HepG2 (cell line): Measurements from ENCODE around the gene ADAMTS12. TPM values are rescaled to one million over a fixed set of nuclear protein-coding genes. Genes with fewer than 3 reads are reported as not detected.

Experiments
- BRF2 ChIP-seq: sonication (generic); formaldehyde crosslinking; IDR thresholded peaks from 2 replicates; pipeline ENCODE4 v1.8.1; 2022; ENCODE audit warnings: mild to moderate bottlenecking, missing genetic modification reagents
- DDIT3 ChIP-seq: sonication (generic); formaldehyde crosslinking; IDR thresholded peaks from 2 replicates; pipeline ENCODE4 v1.4.0; 2020; ENCODE audit warnings: mild to moderate bottlenecking, missing genetic modification reagents
- HDAC2 ChIP-seq: sonication (generic); formaldehyde crosslinking; IDR thresholded peaks from 2 replicates; pipeline ENCODE4 v1.4.0; 2020; ENCODE audit warnings: missing genetic modification reagents
- HMGXB3 ChIP-seq: sonication (generic); formaldehyde crosslinking; IDR thresholded peaks from 2 replicates; pipeline ENCODE4 v1.4.0; 2020; ENCODE audit warnings: missing genetic modification reagents, borderline replicate concordance
- PATZ1 ChIP-seq: sonication (generic); formaldehyde crosslinking; IDR thresholded peaks from 2 replicates; pipeline ENCODE4 v1.4.0; 2020; ENCODE audit warnings: missing genetic modification reagents
- THAP8 ChIP-seq: sonication (generic); formaldehyde crosslinking; IDR thresholded peaks from 2 replicates; pipeline ENCODE4 v1.5.1; 2020; ENCODE audit warnings: missing genetic modification reagents, mild to moderate bottlenecking, borderline replicate concordance
- ZNF460 ChIP-seq: sonication (generic); formaldehyde crosslinking; IDR thresholded peaks from 2 replicates; pipeline ENCODE4 v1.5.1; 2020; ENCODE audit warnings: missing genetic modification reagents, mild to moderate bottlenecking, borderline replicate concordance
- ZNF605 ChIP-seq: sonication (generic); formaldehyde crosslinking; IDR thresholded peaks from 2 replicates; pipeline ENCODE4 v1.8.0; 2022; ENCODE audit warnings: mild to moderate bottlenecking, missing genetic modification reagents
- ZNF768 ChIP-seq: sonication (generic); formaldehyde crosslinking; IDR thresholded peaks from 2 replicates; pipeline ENCODE4 v1.4.0; 2020; ENCODE audit warnings: missing genetic modification reagents
- polyA plus RNA-seq, 8 experiments: library from polyadenylated mRNA; depleted of rRNA in 3 of 8; stranded (reverse) in 7 of 8; unstranded in 1 of 8; fragments of >200 nt; fragmentation: Illumina TruSeq in 4 of 8; extraction: Trizol in 4 of 8; gene quantifications; 2 replicates each; pipeline versions ENCODE4 v1.2.1 to v1.2.3, GENCODE V29; 2011 to 2016; ENCODE audit warnings: low read depth in 4 of 8, missing spikeins in 1 of 8, mixed read lengths in 1 of 8; ENCODE audit not compliant: insufficient read depth in 1 of 8
- total RNA-seq, 5 experiments: library from RNA; depleted of rRNA; stranded (reverse); fragments of >200 nt; fragmentation: Illumina TruSeq; extraction: Trizol; gene quantifications; 2 replicates each; pipeline ENCODE4 v1.2.3, GENCODE V29; 2016; ENCODE audit warnings: low read depth in 1 of 5
- TF ChIP-seq, protein P1 (sequence below): sonication (generic); formaldehyde crosslinking; IDR thresholded peaks from 2 replicates; pipeline ENCODE4 v1.5.1; 2020; ENCODE audit warnings: missing genetic modification reagents, mild to moderate bottlenecking, borderline replicate concordance

Gene ADAMTS12
- total and polyA plus RNA-seq, 2 of the 13 experiments (the other 11 are each of a cell fraction or from before 2014, with no cell fraction given) = 0.03 TPM; not detected in 1

DNA sequence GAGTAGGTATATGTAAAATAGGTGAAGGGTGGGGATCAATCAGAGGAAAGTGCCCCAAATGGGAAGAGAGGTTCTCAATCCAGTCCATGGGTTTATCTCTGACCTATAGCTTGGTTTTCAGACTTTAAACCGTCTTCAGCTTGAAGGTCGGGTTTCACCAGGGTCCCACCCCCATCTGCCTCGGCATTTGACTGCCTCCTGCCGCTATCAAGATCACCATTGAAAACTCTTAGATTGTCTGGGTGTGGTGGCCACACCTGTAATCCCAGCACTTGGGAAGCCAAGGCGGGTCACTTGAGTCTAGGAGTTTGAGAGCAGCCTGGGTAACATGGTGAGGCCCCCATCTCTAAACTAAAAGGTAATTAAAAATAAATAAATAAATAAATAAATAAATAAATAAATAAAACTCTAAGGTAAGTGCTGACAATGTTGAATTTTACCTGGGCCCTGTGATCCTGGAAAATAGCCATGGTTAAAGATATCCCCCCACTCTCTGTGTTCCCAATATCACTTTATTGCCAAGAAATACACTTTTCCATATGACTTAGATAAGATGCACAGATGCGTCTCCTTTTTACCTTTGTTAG is 402.2 kb downstream of the ADAMTS12 start (continued):
- no peak for TF ChIP-seq PATZ1 (CRISPR knock-in tag)
- TF ChIP-seq HDAC2 (CRISPR knock-in tag) = no peak
- TF ChIP-seq ZNF768 = no peak
- no peak for TF ChIP-seq BRF2
- no peak for TF ChIP-seq DDIT3 (CRISPR knock-in tag)
- TF ChIP-seq HMGXB3 (CRISPR knock-in tag) = no peak
- TF ChIP-seq, protein P1, sequence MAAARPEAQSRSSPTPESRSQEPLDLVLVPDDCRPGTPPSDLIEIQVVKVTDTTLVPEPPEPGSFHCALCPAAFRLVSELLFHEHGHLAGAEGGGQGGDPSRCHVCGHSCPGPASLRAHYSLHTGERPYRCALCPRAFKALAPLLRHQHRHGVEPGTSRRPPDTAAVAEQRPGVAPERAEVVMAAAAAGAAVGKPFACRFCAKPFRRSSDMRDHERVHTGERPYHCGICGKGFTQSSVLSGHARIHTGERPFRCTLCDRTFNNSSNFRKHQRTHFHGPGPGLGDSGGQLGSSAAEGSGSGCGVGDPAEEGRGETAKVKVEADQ (CRISPR knock-in tag) = no peak
- TF ChIP-seq THAP8 (CRISPR knock-in tag) = no peak
- TF ChIP-seq ZNF605 (CRISPR knock-in tag) = no peak
- TF ChIP-seq ZNF460 (CRISPR knock-in tag) = no peak
